Pancreas (tissue), 10 donors: Measurements from ENCODE around the gene PKP3. TPM values are rescaled to one million over a fixed set of nuclear protein-coding genes. Genes with fewer than 3 reads are reported as not detected.

ENCODE experiments used
- ATAC-seq, 4 donors: fragments of 200-7000 bp; cut with Tn5 transposase; one replicate each; pipeline versions ENCODE4 v1.8.0 to v1.9.1; 2020; ENCODE audit warnings: mild to moderate bottlenecking in 4 of 4, moderate library complexity in 4 of 4
- DNase-seq, 6 donors: peaks; one replicate each; pipeline ENCODE4 v3.0.0-alpha.2; 2020
- FAIRE-seq: peaks from 2 replicates; lab custom pipeline; 2012; peaks lifted over from hg19 to GRCh38; lab: Jason Lieb, UNC
- H3K27ac ChIP-seq, 4 donors: fragments of 200-600 bp; sonication (generic); 1 replicate in 3 of 4; 2 replicates in 1 of 4; pipeline versions ENCODE4 v1.5.0 to v1.8.0; 2020
- H3K27me3 ChIP-seq, 4 donors: fragments of 200-600 bp; one replicate each; pipeline ENCODE4 v1.8.0; 2021
- H3K36me3 ChIP-seq, 3 donors: fragments of 200-600 bp; sonication (generic) in 1 of 3; one replicate each; pipeline versions ENCODE4 v1.5.0 to v1.8.0; 2020 to 2021
- H3K4me1 ChIP-seq, 3 donors: fragments of 200-600 bp; one replicate each; pipeline ENCODE4 v1.8.0; 2021
- H3K4me3 ChIP-seq, 4 donors: fragments of 200-600 bp; sonication (generic) in 2 of 4; one replicate each; pipeline versions ENCODE4 v1.5.0 to v1.8.0; 2020 to 2021
- H3K9me3 ChIP-seq, 4 donors: fragments of 200-600 bp; one replicate each; pipeline ENCODE4 v1.8.0; 2021
- WGBS, 2 donors: extraction: QIAGEN DNeasy Blood & Tissue Kit; methylation state at CpG; one replicate each; pipeline ENCODE4 v1.1.7; 2013; 5-methylcytosine and 5-hydroxymethylcytosine counted together
- intact Hi-C, 3 donors: fragments of 100-400 bp; cut with DNase I; formaldehyde crosslinking; loops; one replicate each; pipeline versions ENCODE4 v1.11.1 to v1.14.2; 2022
- polyA plus RNA-seq, 2 donors: library from polyadenylated mRNA; stranded (reverse); fragments of 200-250 nt; gene quantifications; one replicate each; pipeline ENCODE4 v1.2.3, GENCODE V29; 2013
- total RNA-seq, 6 donors: library from RNA; stranded (reverse); fragmentation: NEBNext Ultra II Directional in 4 of 6; extraction: Animal tissue kit (Norgen Biotek cat#: 25700) in 4 of 6; gene quantifications; one replicate each; pipeline versions ENCODE4 v1.2.1 to v1.2.4, GENCODE V29; 2021 to 2023
- TF ChIP-seq, protein P1 (sequence below), 4 donors: fragments of 200-600 bp; sonication (generic) in 3 of 4; IDR thresholded peaks; one replicate each; pipeline versions ENCODE4 v1.5.0 to v1.8.0; 2021; ENCODE audit warnings: antibody characterized with exemption in 4 of 4
- donor health status: healthy with polysubstance abuse.
- donor health status: DM: no; HTN: no; CAD: no; lungs with moderate emphysema.
- donor health status: DM: no; HTN: no; CAD: no.
- donor health status: control.
- donor health status: control.
- donor health status: Bipolar disorder and iron deficiency.
- donor health status: DM: yes; HTN: yes; CAD: no.
- donor health status: DM: no; HTN: no; CAD: no.
- donor health status: DM: no; HTN: no; CAD: no.
- donor health status: DM: yes; HTN: yes; CAD: no.

PKP3 gene
- total and polyA plus RNA-seq, 8 donors, result 23.4 to 50.5 (median 30.5) TPM

GRCh38 chr11:403761-404431 is 9.9 kb downstream of the PKP3 start:
- Histone ChIP-seq H3K9me3 (no peaks in the 10 kb centered on the region), H3K36me3 (peaks cover 0 to 14% (median 12%) of the 10 kb centered on the region in 3 donors), H3K4me1 (peaks cover 0 to 3% (median 0%) of the 10 kb centered on the region in 3 donors), H3K27ac (no peak overlapping the region), H3K27me3 (no peaks in the 10 kb centered on the region), H3K4me3 (no peak overlapping the region)
- ATAC-seq (no peak), FAIRE-seq (no peak), DNase-seq (peak in 3 of 6 donors; percentile 46 to 83 (median 57))
- WGBS, 2 donors, result 90 to 92% methylated on average over 26 to 27 of the region's 27 CpGs
- TF ChIP-seq, protein P1, sequence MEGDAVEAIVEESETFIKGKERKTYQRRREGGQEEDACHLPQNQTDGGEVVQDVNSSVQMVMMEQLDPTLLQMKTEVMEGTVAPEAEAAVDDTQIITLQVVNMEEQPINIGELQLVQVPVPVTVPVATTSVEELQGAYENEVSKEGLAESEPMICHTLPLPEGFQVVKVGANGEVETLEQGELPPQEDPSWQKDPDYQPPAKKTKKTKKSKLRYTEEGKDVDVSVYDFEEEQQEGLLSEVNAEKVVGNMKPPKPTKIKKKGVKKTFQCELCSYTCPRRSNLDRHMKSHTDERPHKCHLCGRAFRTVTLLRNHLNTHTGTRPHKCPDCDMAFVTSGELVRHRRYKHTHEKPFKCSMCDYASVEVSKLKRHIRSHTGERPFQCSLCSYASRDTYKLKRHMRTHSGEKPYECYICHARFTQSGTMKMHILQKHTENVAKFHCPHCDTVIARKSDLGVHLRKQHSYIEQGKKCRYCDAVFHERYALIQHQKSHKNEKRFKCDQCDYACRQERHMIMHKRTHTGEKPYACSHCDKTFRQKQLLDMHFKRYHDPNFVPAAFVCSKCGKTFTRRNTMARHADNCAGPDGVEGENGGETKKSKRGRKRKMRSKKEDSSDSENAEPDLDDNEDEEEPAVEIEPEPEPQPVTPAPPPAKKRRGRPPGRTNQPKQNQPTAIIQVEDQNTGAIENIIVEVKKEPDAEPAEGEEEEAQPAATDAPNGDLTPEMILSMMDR (IDR thresholded peaks at IDR 0.05), result no peak
- intact Hi-C loops, result no loop called here

DNA sequence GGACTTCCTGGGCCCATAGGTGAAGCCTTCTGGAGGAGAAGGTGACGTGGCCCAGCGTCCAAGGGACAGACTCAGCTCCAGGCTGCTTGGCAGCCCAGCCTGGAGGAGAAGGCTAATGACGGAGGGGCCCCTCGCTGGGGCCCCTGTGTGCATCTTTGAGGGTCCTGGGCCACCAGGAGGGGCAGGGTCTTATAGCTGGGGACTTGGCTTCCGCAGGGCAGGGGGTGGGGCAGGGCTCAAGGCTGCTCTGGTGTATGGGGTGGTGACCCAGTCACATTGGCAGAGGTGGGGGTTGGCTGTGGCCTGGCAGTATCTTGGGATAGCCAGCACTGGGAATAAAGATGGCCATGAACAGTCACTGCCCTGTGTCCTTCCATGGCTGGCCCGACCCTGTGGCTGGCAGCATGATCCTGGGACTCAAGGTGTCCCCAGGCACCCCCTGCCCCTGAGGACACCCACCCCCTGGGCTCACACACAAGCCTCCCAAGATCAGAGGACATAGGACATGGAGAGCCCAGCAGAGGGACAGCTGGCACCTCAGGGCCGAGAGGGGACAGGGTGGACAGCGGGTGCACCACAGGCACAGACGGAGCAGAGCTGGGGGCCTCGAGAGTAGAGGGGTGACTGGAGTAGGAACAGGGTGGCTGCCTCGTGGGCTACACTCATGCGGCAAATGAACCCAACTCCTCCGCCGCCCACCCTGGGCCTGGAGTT is 10.7 kb downstream of the PKP3 start:
- DNase-seq, result peak in 3 of 6 donors; percentile 35 to 72 (median 55)

DNA sequence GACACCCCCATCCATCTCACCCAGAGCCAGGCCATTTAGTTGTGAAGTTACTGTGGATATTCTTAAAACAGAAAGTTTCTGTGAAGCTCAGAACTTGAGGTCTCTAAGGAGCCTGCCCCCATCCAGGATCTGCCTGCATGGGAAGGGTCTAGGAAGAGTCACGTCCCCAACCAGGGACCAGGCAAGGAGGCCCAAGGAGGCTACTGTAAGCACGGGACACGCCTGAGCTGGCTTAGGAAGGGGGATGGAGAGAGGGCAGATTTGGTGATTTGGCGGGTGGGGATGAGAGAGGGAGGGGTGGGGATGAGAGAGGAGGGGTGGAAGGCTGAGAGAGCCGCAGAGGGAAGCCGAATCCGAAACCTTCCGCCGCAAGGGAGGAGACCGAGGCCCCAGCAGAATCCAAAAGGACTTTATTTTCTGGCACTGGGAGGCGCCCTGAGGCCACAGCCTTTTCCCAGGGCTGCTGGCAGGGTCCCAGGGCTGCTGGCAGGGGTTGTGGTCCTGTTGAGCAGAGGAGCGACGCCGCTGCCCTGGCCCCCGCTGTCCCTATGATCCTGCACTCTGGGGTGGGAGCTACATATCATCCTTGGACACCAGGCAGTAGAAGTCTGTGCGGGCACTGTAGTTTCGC is 11.4 kb downstream of the PKP3 start:
- intact Hi-C loops, result no loop called here
- WGBS, 2 donors, result 71 to 79% methylated on average over 16 to 17 of the region's 17 CpGs
- Histone ChIP-seq H3K4me1 (peaks cover 0 to 3% (median 0%) of the 10 kb centered on the region in 3 donors), H3K9me3 (no peaks in the 10 kb centered on the region), H3K4me3 (no peak overlapping the region), H3K36me3 (peaks cover 0 to 9% (median 7%) of the 10 kb centered on the region in 3 donors), H3K27me3 (no peaks in the 10 kb centered on the region), H3K27ac (no peak overlapping the region)
- DNase-seq (peak in 3 of 6 donors; percentile 62 to 78 (median 65)), FAIRE-seq (no peak), ATAC-seq (no peak)
- TF ChIP-seq, protein P1 (IDR thresholded peaks at IDR 0.05), result no peak

More for the DNA sequence above, 10.7 kb downstream of the PKP3 start:
- 91 to 93% methylated on average over 14 of the region's 14 CpGs for WGBS, 2 donors
- H3K36me3 ChIP-seq, result peaks cover 0 to 14% (median 12%) of the 10 kb centered on the region in 3 donors
- ATAC-seq, result no peak
- no peak overlapping the region for H3K4me3 ChIP-seq
- no peak overlapping the region for H3K27ac ChIP-seq
- no peak for FAIRE-seq
- intact Hi-C loops, result no loop called here
- peaks cover 0 to 3% (median 0%) of the 10 kb centered on the region in 3 donors for H3K4me1 ChIP-seq
- no peaks in the 10 kb centered on the region for H3K9me3 ChIP-seq
- no peaks in the 10 kb centered on the region for H3K27me3 ChIP-seq
- TF ChIP-seq, protein P1 (IDR thresholded peaks at IDR 0.05), result no peak

DNA sequence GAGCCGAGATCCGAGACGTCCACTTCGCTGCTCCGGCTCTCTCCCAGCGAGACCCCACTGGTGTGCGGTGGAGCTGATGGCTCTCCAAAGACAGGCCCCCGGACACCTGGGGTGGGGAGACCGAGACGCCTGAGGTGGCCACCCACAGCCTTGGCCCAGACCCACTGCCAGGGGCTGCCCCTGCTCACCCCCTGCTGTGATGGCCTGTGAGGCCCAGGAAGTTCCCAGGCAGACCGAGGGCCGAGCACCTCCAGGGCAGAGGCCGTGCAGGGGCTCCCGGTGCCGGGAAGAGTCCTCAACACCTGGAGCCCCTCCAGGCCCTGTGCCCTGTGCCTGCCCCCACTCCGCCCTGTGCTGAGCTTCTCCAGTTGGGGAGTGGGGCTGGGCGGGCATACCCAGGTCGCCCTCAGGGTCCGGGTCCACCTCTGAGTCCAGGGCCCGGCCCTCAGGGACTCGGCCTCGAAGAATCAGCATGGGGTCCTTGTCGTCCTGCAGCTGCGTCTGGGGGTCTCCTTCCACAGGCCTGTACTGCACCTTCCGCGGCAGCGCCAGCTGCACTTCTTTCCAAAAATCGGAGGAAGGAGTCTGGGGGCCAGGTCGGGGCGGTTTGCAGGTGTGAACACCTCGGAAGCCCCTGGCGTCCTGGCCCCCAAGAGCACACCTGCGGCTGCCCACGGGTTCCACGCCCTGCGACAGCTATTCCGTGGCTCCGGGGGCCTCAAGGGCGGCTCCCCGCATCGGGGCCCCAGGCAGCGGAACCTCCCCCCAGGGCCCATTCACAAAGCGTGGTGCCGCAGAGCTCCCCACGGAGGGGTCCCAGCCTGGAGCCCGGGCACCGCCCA is 12.2 kb downstream of the PKP3 start:
- peak overlapping the region; percentile 42 to 70 (median 65) for H3K27ac ChIP-seq
- peaks cover 0 to 9% (median 7%) of the 10 kb centered on the region in 3 donors for H3K36me3 ChIP-seq
- FAIRE-seq (no peak), DNase-seq (peak in 3 of 6 donors; percentile 31 to 90 (median 61)), ATAC-seq (peak in 3 of 4 donors; percentile 4 to 14 (median 8))
- 70 to 82% methylated on average over 47 of the region's 47 CpGs for WGBS, 2 donors
- no peaks in the 10 kb centered on the region for H3K27me3 ChIP-seq
- intact Hi-C loops, result no loop called here
- H3K9me3 ChIP-seq, result no peaks in the 10 kb centered on the region
- peaks cover 0 to 3% (median 0%) of the 10 kb centered on the region in 3 donors for H3K4me1 ChIP-seq
- H3K4me3 ChIP-seq, result peak overlapping the region; percentile 14 to 56 (median 34)
- TF ChIP-seq, protein P1 (IDR thresholded peaks at IDR 0.05), result no peak
